Daoy (cell line): Measurements from ENCODE around the gene LDLRAD3. TPM values are rescaled to one million over a fixed set of nuclear protein-coding genes. Genes with fewer than 3 reads are reported as not detected.
A peak's percentile ranks its signal among the peaks of the same experiment; 100 is the strongest.

Source experiments
- DNase-seq: peaks from one replicate; pipeline ENCODE4 v3.0.0-alpha.2; 2015; ENCODE audit warnings: low read depth
- total RNA-seq: library from RNA; depleted of rRNA; stranded (reverse); fragments of >200 nt; shearing (Covaris generic); gene quantifications from 2 replicates; pipeline ENCODE4 v1.2.3, GENCODE V29; 2014

LDLRAD3 gene
- total RNA-seq, 1 experiment from 2014 or later, result 6.1 TPM

DNA sequence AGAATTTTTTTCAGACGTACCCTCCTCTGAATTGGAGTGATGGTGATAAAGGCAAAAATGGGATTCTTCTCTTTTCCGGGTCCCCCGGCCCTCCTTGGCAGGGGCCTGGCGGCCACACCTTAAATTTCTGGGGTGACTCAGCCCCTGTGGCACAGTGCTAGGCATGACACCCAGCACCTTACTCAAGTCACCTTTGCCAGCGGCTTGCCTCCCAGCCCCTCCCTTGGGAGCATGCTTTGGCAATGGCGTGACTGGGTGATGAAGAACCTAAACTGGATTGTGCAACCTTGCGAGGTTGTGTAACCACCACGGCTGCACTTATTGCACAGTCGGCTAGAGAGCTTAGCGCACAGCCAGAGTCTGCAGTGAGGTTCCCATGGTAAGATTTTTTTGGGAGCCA, 16.2 kb upstream of the LDLRAD3 start:
- DNase-seq, result peak; percentile 31

DNA sequence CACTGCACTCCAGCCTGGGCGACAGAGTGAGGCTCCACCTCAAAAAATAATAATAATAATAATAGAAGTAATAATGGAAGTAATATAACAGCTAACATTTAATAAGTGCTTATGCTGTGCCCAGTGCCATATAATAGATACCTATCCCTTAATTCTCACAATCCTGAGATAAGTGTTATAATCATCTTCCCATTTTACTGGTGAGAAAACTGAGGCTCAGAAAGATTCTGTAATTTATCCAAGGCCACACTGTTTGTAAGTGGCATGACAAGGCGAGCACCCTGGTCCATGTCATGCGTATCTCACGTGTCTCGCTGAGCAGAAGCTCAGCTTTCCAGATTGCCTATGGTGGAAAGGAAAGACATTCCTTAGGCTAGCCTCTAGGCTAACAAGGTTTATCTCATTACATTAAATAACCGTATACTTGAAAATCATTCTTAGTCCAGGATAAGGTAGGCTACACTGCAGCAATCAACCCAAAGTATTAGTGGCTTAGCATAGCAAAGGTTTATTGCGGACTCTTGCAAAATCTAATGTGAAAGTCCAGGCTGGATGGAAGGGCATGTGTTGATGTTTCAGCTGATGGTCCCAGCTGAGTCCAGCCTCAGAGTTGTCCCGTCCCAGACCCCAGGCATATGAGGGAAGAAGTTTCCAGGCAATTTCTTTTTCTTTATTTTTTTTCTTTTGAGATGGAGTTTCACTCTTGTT, 15.0 kb upstream of the LDLRAD3 start:
- no peak for DNase-seq

DNA sequence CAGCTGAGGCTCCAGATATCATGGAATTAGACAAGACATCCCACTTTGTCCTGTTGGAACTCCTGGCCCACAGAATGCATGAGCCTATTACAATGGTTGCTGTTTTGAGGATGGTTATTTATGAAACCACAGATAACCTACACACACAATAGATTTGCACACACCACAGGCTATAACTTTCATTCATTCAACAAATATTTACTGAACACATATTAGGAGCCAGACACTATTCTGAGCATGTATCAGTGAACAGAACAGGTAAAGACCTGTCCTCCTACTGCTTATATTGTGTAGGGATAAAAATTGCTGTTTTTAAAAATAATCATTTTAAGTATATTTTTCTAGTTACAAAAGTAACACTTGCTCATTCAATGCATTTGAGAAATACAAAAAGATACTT, 13.4 kb upstream of the LDLRAD3 start:
- DNase-seq, result no peak

DNA sequence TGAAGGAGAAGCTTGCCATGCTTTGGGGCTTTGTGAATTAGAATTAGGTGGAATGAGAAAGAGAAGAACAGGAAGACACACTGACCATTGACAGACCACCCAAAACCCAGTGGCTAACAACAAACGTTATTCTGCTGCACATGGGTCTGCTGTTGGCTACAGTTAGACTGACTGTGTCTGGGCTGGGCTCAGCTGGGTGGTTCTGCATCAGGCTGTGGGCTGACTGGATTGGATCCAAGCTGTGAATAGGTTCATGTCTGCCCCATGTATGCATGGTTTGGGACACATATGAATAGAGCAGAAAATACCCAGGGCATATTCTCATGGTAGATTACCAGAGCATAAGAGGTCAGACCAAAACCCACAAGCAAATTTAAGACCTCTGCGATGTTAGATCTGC, 11.7 kb upstream of the LDLRAD3 start:
- no peak for DNase-seq

DNA sequence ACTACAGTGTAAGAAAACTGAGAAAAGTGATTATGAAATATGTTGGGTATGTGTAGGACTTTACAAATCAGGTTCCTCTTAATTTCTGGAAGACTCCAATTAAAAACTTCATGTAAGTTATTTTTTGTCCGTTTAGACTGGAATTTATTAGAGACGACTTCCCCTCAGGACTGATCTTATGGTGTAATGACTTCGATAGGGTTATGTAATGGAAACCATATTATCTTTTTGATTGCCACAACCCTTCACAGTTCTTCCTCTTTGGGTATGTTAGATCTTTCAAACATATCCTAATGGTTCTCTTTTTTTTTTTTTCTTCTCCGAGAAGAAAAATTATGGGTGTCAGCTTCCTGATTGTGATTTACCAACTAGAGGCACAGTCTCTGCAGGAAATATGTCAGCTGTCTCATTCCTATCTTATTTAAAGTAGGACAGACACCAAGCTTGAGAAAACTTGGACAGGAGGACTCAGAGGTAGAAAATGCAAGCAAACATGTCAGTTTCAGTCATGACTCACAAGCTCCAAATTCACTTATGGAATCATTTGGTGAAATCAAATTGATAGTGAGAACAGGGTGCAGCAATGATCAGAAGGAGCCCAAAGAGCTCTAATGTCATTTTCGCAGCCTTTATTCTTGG, 11.1 kb upstream of the LDLRAD3 start:
- no peak for DNase-seq

DNA sequence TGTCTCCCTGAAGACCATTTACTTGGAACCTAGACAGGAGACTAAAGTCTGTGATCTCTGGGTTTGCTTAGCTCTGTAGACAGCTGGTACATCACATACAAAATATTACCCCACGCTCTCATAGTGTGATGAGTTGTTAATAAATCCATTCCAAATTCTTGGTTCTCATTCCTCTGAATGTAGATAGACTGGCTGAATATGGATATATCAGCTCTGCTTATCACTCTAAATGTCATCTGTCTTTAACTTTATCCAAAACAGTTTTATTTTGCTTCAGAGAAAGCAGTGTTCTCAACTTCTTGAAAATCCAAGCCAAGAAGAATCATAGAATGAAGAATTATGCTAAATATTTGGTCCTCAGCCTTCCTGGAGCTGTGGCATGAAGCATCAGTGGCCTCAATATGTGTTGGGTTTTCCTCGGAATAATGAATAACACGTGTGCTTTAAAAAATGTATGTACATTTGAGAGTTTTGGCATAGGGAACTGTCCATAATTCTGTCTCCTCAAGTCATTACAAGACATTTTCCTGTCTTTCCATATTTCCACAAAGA, 10.5 kb upstream of the LDLRAD3 start:
- DNase-seq, result no peak

DNA sequence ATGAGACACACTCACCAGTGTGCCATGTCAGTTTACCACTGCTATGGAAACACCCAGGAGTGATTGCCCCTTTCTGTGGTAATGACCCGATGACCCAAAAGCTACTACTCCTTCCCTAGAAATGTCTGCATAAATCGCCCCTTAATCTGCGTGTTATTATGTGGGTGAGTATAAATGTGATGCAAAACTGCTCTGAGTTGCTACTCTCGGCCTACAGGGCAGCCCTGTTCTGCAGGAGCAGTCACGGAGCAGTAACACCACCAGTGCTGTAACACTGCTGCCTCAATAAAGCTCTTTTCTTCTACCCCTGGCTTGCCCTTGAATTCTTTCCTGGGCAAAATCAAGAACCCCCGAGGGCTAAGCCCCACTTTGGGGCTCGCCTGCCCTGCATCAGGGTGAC, 9.6 kb upstream of the LDLRAD3 start:
- DNase-seq, result no peak

DNA sequence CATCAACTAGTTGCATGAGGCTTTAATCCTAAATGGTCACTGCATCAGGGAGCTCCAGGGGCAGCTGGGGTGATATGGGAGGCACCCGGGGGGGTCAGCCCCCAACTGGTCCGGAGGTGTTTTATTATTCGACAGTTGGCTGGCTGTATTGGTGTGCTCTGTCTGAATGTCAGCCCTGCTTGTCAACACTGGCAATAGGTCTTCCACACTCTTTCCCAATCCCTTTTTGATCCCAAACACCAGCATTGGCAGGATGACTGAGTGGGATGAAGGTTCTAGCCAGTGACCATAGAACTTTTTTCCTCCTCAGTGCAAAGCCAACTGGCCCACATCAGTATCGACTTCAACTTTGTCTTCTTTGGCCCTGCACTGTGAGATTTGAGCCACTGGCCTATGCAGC, 8.9 kb upstream of the LDLRAD3 start:
- DNase-seq, result no peak

DNA sequence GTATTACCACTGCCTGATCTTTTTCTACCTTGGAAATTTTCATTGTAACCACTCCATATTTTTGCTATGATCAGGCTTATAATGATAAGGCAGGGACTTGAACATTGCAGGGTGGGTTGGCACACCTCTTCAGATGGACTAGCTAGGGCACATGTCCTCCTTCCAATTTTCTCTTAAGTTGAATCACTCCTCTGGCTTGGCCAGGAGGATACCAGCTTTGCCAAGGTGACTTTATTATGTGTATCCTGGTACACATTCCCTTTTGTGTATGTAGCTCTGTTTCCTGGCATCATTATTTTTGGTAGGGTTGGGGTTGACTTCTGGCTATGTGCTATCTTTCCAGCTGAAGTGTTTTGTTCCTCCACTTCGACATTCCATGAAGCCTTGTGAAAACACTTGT, 8.5 kb upstream of the LDLRAD3 start:
- DNase-seq, result no peak

DNA sequence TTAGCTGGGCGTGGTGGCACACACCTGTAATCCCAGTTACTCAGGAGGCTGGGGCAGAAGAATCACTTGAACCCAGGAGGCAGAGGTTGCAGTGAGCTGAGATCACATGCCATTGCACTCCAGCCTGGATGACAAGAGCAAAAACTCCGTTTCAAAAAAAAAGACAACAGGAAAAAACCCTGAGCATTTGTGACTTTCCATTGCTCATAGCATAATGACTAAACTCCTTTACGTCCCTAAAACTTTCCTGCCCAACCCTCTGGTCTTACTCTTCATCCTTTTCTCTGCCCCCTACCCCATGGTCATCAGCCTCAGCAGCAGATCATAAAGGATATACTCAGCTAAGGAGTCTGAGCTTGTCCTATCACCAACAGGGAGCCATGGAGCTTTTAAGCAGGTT, 6.8 kb upstream of the LDLRAD3 start:
- no peak for DNase-seq

DNA sequence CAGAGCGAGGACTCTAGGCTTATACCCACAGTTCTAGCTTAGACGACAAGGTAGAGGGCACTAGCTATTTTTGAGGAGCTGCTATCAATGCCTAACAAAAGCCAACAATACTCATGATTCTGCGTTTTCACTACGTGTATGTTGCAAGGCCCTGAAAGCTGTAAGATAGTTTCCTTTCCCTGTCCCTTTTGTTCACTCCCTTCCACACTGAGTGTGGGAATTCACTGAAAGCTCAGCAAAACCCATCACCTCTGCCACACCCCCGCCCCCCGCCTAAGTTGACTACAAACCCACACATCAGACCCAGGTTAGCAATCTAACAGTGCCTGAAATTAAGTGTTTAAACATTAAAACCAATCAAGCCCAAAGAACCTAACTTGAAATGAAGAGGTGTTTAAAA, 6.2 kb upstream of the LDLRAD3 start:
- DNase-seq, result no peak

DNA sequence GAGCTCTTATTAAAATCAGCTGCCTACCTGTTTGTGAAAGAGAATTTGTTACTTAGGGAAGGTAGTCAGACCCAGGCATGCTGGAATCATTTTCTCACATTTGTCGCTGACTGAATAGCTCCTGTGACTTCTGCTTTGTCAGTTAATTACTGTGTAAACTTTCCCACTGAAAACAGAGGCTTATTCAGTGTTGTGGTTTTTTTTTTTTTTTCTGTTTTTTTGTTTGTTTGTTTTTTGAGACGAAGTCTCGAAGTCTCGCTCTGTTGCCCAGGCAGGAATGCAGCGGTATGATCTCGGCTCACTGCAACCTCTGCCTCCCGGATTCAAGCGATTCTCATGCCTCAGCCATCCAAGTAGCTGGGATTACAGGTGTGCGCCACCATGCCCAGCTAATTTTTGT, 5.6 kb upstream of the LDLRAD3 start:
- DNase-seq, result no peak

DNA sequence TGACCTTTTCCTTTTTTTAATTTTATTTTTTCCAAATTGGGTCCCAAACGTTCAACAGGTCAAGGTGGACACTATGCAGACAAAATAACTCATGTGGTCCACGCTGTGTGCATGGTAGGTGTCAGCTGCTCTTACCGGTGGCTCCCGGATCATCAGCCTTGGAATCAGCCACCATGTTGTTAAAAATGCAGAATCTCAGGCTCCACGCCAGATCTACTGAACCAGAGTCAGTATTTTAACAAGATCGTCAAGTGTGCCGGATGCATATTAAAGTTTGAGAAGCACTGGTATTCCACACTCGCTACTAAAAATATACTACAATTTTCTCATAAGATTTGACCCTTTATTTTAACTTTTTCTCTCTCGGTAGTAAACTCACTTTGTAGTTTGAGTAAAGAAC, 553 bp upstream of the LDLRAD3 start:
- no peak for DNase-seq

DNA sequence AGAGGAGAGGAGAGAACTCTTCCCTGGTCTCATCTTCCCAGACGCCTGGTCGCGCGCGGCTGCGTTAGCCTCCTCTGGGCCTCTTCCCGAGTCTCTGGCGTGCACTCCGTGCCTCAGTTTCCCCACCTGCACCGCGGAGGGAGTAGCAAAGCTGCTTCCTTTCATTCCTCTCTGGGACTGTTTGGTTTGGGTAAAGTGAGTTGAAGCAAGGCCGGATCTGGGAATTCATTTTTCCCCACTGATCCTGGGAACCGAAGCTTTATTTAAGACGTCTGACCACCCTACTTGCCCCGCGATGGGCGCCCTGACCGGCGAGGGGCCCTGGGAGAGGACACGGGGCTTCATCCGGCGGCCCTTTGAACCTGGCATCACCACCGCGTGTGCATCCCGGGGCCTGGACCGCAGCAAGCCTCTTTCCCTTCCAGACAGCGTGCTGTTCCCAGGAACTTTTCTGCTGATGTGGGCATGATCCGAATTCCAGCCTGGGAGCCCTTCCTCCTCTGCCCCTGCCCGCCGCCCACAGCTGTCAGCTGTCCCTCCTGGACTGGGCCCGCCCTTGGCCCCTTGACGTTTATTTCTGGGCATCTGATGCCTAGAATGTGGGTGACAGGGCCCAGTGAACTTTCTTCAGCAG, 758 bp downstream of the LDLRAD3 start:
- DNase-seq, result peak; percentile 21

DNA sequence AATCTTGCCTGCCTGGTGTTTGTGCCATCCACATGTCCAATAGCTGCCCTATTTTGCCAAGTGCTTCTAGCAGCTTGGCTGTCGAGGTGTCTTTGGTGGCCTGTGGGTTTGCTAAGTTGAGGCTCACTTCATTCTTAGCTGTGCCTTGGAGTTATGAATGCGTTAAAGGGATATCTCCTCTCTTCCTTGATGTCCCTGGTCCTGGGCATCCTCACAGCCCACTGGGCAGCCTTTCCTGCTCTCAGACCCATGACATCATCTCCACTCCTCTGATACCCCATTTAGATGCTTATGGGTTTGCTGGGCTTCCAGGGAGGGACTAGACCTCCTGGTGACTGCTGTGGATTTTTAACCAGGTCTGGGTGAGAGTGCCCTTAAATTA, 1.3 kb downstream of the LDLRAD3 start:
- no peak for DNase-seq

DNA sequence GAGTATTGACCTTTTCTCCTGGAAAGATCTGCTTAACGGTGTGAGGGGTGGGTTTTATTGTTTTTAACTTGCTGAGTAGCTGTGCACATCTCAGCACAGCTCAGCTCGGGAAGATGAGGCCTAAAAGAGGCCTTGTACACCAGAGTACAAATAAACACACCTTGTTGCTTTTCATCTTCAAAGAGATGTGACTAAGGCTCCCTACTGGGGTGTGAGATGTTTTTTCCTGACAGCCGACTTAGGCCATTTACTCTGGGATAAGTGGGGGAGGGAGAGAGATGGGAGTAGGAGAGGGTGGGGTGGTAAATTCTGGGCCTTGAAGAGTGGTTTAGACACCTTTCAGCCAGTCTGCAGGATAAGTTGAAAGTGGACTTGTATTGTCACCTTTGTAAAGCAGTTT, 2.9 kb downstream of the LDLRAD3 start:
- no peak for DNase-seq

DNA sequence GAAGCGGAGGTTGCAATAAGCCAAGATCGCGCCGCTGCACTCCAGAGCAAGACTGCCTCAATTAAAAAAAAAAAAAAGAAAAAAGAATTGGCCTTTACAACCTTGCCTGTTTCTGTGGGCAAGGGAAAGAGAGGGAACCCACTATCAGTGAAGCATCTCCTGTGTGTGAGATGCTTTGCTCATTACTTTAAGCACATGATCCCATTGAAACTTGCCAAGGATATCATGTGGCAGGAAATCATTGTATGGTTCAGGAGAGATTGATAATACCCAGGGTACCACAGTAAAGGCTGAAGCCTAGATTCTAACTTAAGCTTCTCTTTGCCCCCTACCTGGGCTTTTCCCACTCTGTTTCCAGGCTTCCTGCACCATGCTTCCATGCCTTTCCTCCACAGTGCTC, 3.6 kb downstream of the LDLRAD3 start:
- no peak for DNase-seq

DNA sequence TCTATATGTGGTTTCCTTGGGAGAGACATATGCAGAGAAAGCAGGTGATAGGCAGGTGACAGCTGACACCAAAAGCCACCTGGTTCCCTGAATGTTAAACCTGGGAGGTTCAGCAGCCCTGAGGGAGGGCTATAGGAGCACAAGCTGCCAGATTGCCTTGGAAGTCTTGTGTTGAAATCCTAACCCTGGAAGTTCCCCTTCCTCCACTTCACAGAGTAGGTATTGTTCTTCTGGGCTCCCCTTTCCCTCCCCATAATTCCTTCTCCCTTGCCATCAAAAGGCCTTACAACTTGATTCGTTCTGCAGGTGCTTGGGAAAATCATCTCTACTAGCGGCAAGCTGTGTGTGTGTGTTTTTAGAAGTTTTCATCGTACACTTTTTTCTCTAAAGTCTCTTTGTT, 5.4 kb downstream of the LDLRAD3 start:
- no peak for DNase-seq

DNA sequence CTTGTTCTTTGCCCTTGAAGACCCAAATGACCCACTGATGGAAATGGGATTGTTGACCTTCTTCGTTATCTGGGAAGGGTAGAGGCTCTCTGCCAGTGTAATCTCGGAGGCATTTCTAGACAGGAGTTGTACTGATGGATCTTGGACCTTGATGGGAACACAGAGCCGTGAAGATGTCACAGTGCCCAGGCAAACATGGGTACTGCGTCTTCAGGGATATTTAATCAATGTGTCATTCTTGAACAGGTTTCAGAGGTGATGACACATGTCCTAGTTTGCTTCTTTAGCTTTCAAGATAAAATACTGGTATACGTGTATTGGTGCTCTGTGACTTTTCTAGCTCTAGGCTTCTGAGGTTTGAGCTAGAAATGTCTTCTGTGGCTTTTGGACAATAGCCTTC, 6.2 kb downstream of the LDLRAD3 start:
- DNase-seq, result no peak

DNA sequence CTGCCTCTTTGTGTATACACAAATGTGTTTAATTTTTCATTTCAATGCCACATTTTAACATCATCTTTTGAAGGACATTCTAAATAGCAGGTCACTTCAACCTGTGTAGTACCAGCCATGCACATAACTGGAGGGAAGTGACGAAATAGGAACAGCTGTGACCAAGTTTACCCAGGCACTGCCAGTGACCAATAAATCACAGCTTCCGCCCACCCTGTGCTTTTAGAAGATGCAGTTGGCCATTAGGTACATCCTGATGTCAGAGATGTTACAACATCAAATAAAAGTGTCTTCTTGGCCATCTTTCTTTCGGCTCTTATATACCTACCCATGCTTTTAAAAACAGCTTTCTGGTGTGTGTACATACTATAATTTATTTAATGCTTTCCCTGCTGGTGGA, 7.8 kb downstream of the LDLRAD3 start:
- no peak for DNase-seq

DNA sequence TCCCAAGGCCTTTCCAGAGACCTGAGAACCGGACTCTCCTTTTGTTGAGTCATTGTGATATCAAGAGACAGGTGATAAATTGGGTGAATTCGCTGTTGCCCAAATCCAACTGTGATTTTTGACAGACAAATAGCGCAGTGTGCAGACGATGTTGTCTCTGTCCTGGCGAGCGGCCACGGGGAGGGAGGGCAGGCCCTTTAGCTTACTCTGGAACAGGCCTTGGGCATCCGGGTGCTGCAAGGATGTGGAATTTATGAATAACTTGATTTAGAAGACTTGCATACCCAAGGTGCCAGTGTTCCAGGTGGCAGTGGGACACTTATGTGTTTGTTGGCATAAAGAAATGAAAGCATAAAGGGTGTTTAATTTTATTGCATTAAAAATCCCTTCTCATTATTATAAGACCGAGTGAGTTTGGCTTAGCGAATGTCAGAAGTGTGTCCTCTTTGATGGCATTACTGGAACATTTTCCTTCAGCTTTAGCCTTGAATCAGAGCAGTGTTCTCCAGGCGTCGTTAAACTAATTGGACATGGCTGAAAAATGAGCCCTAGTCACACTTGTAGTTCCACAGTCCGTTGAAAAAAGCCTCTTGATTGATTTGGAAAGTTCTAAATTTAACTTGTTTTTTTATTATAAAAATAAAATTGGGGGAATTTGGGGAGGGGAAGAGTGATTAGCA, 9.4 kb downstream of the LDLRAD3 start:
- DNase-seq, result no peak

DNA sequence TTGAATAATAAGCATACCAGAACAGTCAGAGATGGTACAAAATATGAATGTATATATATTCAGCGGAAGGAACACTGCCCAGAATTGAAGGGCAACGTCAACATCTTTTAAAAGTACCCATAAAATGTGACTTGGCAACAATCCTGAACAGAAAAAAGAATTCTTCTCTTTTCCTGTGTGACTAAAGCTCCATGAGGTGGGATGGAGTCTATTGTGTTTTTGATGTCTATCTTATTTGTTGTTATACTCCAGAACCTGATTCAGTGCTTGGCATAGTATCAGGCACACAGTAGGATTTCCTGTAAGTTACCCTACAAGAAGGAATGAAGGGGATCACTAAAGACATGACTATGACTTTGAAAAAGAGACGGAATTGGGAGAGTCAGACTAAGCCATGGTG, 10.3 kb downstream of the LDLRAD3 start:
- DNase-seq, result no peak

DNA sequence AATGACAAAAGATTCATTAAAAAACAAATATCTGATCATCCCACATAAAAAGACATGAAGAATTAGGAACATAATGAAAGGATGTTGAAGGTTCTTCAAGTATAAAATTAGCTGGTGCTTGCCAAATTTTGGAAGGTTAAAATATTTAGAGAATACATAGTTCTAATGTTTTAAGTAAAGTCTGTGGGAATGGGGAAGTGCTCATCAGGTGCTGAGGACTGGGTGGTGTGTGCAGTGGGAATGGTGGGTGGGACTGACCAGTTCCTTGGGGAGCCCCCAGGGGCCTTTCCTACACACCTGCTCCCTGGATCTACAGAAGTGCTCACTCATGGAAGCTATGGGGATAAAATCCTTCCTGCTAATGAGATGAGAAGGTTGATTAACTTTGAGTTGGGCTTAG, 11.8 kb downstream of the LDLRAD3 start:
- DNase-seq, result no peak
